Nephron (organoid): ENCODE results near the gene ZFTA.
"Not testable (repeated sequence)": the region's sequence is repeated elsewhere in the genome, so short reads cannot be mapped to it uniquely, and the experiment has no call there.

Experiments
- H3K27ac Mint-ChIP-seq, 3 experiments: 2 replicates each; pipeline ENCODE4 v1.8.0; 2020; ENCODE audit warnings: mixed read lengths in 3 of 3, mild to moderate bottlenecking in 2 of 3, moderate library complexity in 1 of 3
- H3K27me3 Mint-ChIP-seq: 2 replicates; pipeline ENCODE4 v1.8.0; 2021; ENCODE audit warnings: low read depth, mild to moderate bottlenecking, moderate library complexity, mixed read lengths
- H3K36me3 Mint-ChIP-seq: 2 replicates; pipeline ENCODE4 v1.8.0; 2020; ENCODE audit warnings: low read depth, mixed read lengths
- H3K4me1 Mint-ChIP-seq: 2 replicates; pipeline ENCODE4 v1.8.0; 2020; ENCODE audit warnings: mixed read lengths
- H3K4me3 Mint-ChIP-seq, 3 experiments: 2 replicates each; pipeline ENCODE4 v1.8.0; 2020; ENCODE audit warnings: mild to moderate bottlenecking in 3 of 3, mixed read lengths in 3 of 3, moderate library complexity in 2 of 3
- H3K9me3 Mint-ChIP-seq: 2 replicates; pipeline ENCODE4 v1.8.0; 2020; ENCODE audit warnings: mixed read lengths
- TF ChIP-seq, protein P1 (sequence below), 3 experiments: fragments of 200-600 bp; sonication (generic); IDR thresholded peaks; one replicate each; pipeline ENCODE4 v1.5.0; 2021; ENCODE audit warnings: antibody characterized with exemption in 3 of 3; ENCODE audit not compliant: unreplicated experiment in 3 of 3

ZFTA gene

DNA sequence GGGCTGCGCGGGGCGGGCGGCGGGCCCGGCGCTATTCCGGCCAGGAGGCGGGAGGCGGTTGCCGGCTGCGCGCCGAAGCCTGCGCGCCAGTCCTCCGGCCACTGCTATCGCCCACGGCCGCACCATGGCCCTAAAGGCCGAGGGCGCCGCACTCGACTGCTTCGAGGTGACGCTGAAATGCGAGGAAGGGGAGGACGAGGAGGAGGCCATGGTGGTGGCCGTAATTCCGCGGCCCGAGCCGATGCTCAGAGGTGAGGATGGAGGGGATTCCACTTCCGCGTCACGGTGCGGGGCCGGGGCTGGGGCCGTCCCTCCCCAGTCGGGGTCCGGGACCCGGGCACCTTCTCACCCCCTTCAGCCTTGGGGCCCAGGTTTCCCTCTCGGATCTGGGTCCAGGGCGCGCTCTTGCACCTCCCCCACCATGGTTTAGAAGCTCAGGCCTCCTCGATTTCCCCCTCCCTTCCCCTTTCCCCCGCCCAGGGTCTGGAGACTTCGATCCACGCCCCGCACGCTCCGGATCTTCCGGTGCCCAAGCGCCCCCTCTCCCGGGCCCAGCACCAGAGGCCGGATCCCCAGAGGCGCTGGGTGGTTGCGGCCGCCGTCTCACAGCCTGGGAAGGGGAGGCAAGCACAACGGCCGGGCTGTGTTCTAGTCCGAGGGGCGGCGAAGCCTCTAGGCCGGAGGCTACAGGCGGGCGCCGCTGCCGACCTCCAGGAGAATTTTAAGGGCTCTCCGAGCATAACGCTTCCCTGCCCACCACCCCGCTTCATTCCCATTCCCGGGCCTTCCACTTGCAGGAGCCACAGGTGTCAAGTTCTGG, 45.2 kb upstream of the ZFTA start:
- H3K9me3 Mint-ChIP-seq, result no peaks in the 10 kb centered on the region
- H3K4me1 Mint-ChIP-seq, result peaks cover 29% of the 10 kb centered on the region
- H3K4me3 Mint-ChIP-seq, result peak overlapping the region; percentile 88 to 92 (median 91)
- H3K27me3 Mint-ChIP-seq, result no peaks in the 10 kb centered on the region
- peak overlapping the region in 2 of 3 experiments; percentile 30 to 46 for H3K27ac Mint-ChIP-seq
- peaks cover 34% of the 10 kb centered on the region for H3K36me3 Mint-ChIP-seq
- TF ChIP-seq, protein P1, sequence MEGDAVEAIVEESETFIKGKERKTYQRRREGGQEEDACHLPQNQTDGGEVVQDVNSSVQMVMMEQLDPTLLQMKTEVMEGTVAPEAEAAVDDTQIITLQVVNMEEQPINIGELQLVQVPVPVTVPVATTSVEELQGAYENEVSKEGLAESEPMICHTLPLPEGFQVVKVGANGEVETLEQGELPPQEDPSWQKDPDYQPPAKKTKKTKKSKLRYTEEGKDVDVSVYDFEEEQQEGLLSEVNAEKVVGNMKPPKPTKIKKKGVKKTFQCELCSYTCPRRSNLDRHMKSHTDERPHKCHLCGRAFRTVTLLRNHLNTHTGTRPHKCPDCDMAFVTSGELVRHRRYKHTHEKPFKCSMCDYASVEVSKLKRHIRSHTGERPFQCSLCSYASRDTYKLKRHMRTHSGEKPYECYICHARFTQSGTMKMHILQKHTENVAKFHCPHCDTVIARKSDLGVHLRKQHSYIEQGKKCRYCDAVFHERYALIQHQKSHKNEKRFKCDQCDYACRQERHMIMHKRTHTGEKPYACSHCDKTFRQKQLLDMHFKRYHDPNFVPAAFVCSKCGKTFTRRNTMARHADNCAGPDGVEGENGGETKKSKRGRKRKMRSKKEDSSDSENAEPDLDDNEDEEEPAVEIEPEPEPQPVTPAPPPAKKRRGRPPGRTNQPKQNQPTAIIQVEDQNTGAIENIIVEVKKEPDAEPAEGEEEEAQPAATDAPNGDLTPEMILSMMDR (IDR thresholded peaks at IDR 0.05; ENCODE audit: unreplicated experiment in 3 of 3), result no peak

DNA sequence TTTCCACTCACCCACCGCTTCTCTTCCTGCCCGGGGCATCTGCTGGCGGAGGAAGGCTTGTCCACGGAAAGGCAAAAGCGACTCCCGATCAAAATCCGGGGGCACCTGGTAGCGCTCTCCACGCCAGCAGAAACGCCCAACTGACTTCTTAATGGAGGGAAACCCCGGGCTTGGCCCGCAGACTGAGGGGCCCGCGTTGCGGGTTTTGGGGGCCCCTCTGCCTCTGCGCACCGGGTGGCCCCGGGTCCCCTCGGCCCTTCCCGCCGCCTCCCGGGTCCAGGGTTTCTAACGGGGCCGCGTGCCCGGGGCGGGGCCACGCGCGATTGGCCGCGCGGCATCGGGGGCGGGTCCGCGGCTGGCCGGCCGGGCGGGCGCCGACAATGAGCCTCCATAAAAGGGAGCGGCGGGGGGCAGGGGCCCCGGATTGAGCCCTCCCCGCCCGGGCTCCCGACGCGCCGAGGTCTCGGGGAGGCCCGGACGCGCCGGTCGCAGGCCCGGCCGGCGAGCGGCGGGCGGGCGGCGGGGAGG, 44.5 kb upstream of the ZFTA start, which contains the start of gene SPINDOC:
Gene SPINDOC (plus strand): TSS at position 422 of the 528 bp plus-strand sequence. CDS start 231 bp downstream, outside the sequence.
- H3K36me3 Mint-ChIP-seq, result peaks cover 28% of the 10 kb centered on the region
- no peaks in the 10 kb centered on the region for H3K9me3 Mint-ChIP-seq

DNA sequence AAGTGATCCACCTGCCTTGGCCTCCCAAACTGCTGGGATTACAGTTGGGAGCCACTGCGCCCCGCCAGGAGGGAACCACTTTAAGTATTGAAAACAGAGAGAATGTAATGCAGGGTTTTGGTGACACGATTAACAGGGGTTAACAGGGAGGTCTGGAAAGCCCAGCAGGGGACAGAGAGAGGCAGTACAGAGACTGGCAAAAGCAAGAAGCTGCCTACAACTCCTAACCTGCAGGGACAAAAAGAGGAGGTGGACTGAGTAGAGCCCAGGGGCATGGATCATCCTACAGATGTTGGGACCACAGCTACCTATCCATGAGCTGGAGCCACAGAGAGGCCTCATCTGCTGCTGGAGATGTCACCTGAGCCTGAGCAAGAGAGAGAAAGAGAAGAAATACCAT, 42.9 kb upstream of the ZFTA start:
- Mint-ChIP-seq H3K4me3 (peak overlapping the region; percentile 81 to 90 (median 87)), H3K4me1 (peaks cover 29% of the 10 kb centered on the region), H3K9me3 (no peaks in the 10 kb centered on the region), H3K27me3 (no peaks in the 10 kb centered on the region), H3K27ac (no peak overlapping the region), H3K36me3 (peaks cover 16% of the 10 kb centered on the region)
- TF ChIP-seq, protein P1 (IDR thresholded peaks at IDR 0.05; ENCODE audit: unreplicated experiment in 3 of 3), result no peak

More for the DNA sequence above, 44.5 kb upstream of the ZFTA start, which contains the start of gene SPINDOC:
- H3K27ac Mint-ChIP-seq, result peak within 1 kb of the TSS; percentile 31 to 46 (median 35)
- H3K27me3 Mint-ChIP-seq, result no peaks in the 10 kb centered on the region
- H3K4me1 Mint-ChIP-seq, result peaks cover 29% of the 10 kb centered on the region
- H3K4me3 Mint-ChIP-seq, result peak within 1 kb of the TSS; percentile 88 to 92 (median 91)
- TF ChIP-seq, protein P1 (IDR thresholded peaks at IDR 0.05; ENCODE audit: unreplicated experiment in 3 of 3), result no peak

DNA sequence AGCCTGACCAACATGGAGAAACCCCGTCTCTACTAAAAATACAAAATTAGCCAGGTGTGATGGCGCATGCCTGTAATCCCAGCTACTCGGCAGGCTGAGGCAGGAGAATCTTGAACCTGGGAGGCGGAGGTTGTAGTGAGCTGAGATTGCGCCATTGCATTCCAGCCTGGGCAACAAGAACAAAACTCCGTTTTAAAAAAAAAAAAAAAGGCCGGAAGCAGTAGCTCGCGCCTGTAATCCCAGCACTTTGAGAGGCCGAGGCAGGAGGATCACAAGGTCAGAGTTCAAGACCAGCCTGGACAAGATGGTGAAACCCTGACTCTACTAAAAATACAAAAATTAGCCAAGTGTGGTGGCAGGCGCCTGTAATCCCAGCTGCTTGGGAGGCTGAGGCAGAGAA, 41.8 kb upstream of the ZFTA start:
- not testable (repeated sequence) for H3K27me3 Mint-ChIP-seq, H3K36me3 Mint-ChIP-seq, H3K9me3 Mint-ChIP-seq, H3K27ac Mint-ChIP-seq, H3K4me3 Mint-ChIP-seq
- peaks cover 20% of the 10 kb centered on the region for H3K4me1 Mint-ChIP-seq

DNA sequence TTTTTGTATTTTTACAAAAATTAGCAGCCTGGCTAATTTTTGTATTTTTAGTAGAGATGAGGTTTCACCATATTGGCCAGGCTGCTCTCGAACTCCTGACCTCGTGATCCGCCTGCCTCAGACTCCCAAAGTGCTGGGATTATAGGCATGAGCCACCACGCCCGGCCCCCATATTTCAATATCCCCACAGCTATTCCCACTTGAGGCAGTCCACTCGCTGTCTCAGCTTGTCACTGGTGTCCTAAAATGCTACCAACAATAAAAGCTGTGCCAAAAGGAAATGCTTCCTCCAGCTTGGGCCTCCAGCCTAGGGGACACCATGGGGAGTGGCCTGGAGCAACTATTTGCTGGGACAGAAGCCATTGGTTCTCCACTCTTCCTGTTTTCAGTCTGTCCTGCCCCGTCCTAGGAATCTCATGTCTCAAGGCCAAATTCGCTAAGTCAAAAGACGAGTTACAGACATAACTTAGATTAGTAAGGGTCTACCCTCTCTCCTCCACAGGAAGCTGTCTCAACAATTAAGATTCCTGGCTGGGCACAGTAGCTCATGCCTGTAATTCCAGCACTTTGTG, 37.4 kb upstream of the ZFTA start:
- H3K9me3 Mint-ChIP-seq, result no peaks in the 10 kb centered on the region
- TF ChIP-seq, protein P1 (IDR thresholded peaks at IDR 0.05; ENCODE audit: unreplicated experiment in 3 of 3), result no peak
- H3K36me3 Mint-ChIP-seq, result no peaks in the 10 kb centered on the region
- no peak overlapping the region for H3K27ac Mint-ChIP-seq
- H3K4me1 Mint-ChIP-seq, result no peaks in the 10 kb centered on the region
- no peak overlapping the region for H3K4me3 Mint-ChIP-seq
- no peaks in the 10 kb centered on the region for H3K27me3 Mint-ChIP-seq

DNA sequence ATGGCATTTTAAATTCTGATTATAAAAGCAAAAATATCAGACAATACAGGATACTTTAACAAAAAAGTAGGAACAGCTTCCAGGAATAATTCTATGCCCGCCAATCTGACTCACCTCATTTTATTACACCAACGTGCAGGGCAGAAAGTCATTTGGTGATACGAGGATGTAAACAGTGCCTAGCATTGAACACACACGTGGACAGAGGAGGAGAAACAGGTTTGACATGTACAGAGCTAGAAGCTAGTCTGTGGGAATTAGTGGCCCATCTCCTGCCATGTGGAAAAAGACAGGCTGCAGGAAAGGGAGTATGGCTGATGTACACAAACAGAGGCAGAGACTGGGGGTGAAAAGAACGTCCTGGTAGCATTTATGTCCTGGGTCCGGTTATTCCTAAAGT, 35.7 kb upstream of the ZFTA start:
- H3K36me3 Mint-ChIP-seq, result no peaks in the 10 kb centered on the region
- H3K27me3 Mint-ChIP-seq, result no peaks in the 10 kb centered on the region
- no peaks in the 10 kb centered on the region for H3K4me1 Mint-ChIP-seq
- TF ChIP-seq, protein P1 (IDR thresholded peaks at IDR 0.05; ENCODE audit: unreplicated experiment in 3 of 3), result no peak
- no peak overlapping the region for H3K27ac Mint-ChIP-seq
- H3K9me3 Mint-ChIP-seq, result no peaks in the 10 kb centered on the region
- no peak overlapping the region for H3K4me3 Mint-ChIP-seq
